Keratinocyte (primary cell): ENCODE results near the gene GPATCH4. TPM values are rescaled to one million over a fixed set of nuclear protein-coding genes. Genes with fewer than 3 reads are reported as not detected.

Source experiments
- DNase-seq: peaks from one replicate; pipeline ENCODE4 v3.0.0-alpha.2; 2011; ENCODE audit warnings: low read depth, missing footprints, low spot score
- FAIRE-seq: peaks from 2 replicates; lab custom pipeline; 2011; peaks lifted over from hg19 to GRCh38; lab: Jason Lieb, UNC
- H2AFZ ChIP-seq: 2 replicates; pipeline ENCODE4 v1.6.0; 2012; ENCODE audit warnings: low read length, control low read depth, inconsistent platforms; ENCODE audit not compliant: control insufficient read depth
- H3K27ac ChIP-seq: 2 replicates; pipeline ENCODE4 v1.5.1; 2011; ENCODE audit warnings: low read length; ENCODE audit not compliant: control insufficient read depth, insufficient read depth
- H3K27me3 ChIP-seq: 3 replicates; pipeline ENCODE4 v1.6.0; 2011; ENCODE audit warnings: low read length; ENCODE audit not compliant: control insufficient read depth, insufficient read depth; ENCODE audit errors: extremely low read depth
- H3K36me3 ChIP-seq, 2 experiments: 2 replicates in 1 of 2; 3 replicates in 1 of 2; pipeline ENCODE4 v1.5.1; 2011; ENCODE audit warnings: low read length in 2 of 2, mild to moderate bottlenecking in 1 of 2; ENCODE audit not compliant: control insufficient read depth in 2 of 2, insufficient read depth in 2 of 2; ENCODE audit errors: extremely low read depth in 1 of 2
- H3K4me1 ChIP-seq: 3 replicates; pipeline ENCODE4 v1.5.1; 2011; ENCODE audit warnings: low read length; ENCODE audit not compliant: control insufficient read depth, insufficient read depth; ENCODE audit errors: extremely low read depth
- H3K4me2 ChIP-seq: 3 replicates; pipeline ENCODE4 v1.6.0; 2011; ENCODE audit warnings: low read depth, low read length; ENCODE audit not compliant: control insufficient read depth, insufficient read depth; ENCODE audit errors: extremely low read depth
- H3K4me3 ChIP-seq, 3 experiments: fragments of 200-600 bp in 1 of 3; sonication (generic) in 1 of 3; 2 replicates in 2 of 3; 3 replicates in 1 of 3; pipeline ENCODE4 v1.5.1; 2011 to 2016; ENCODE audit warnings: low read length in 3 of 3, mild to moderate bottlenecking in 3 of 3, control low read depth in 2 of 3, inconsistent platforms in 1 of 3, low read depth in 1 of 3, mixed read lengths in 1 of 3, mixed run types in 1 of 3, moderate library complexity in 1 of 3; ENCODE audit not compliant: control insufficient read depth in 2 of 3, insufficient read depth in 2 of 3; ENCODE audit errors: extremely low read depth in 1 of 3
- H3K79me2 ChIP-seq: 2 replicates; pipeline ENCODE4 v1.6.0; 2012; ENCODE audit warnings: low read length; ENCODE audit not compliant: control insufficient read depth, insufficient read depth
- H3K9ac ChIP-seq: 3 replicates; pipeline ENCODE4 v1.6.0; 2011; ENCODE audit warnings: low read length; ENCODE audit not compliant: control insufficient read depth, insufficient read depth; ENCODE audit errors: extremely low read depth
- H3K9me1 ChIP-seq: 3 replicates; pipeline ENCODE4 v1.6.0; 2011; ENCODE audit warnings: low read length; ENCODE audit not compliant: control insufficient read depth, insufficient read depth; ENCODE audit errors: extremely low read depth
- H3K9me3 ChIP-seq: 2 replicates; pipeline ENCODE4 v1.5.1; 2012; ENCODE audit warnings: low read depth, low read length; ENCODE audit not compliant: control insufficient read depth
- H4K20me1 ChIP-seq: 3 replicates; pipeline ENCODE4 v1.6.0; 2011; ENCODE audit warnings: low read length; ENCODE audit not compliant: control insufficient read depth, insufficient read depth; ENCODE audit errors: extremely low read depth
- CTCF ChIP-seq, 3 experiments: IDR thresholded peaks in 1 of 3; conservative IDR thresholded peaks in 1 of 3; optimal IDR thresholded peaks in 1 of 3; 2 replicates in 2 of 3; 3 replicates in 1 of 3; pipeline versions ENCODE3 to v1.5.1; 2011; ENCODE audit warnings: low read length in 3 of 3, mild to moderate bottlenecking in 3 of 3, moderate library complexity in 2 of 3, control low read depth in 1 of 3, inconsistent platforms in 1 of 3; ENCODE audit not compliant: insufficient read depth in 2 of 3; ENCODE audit errors: extremely low read depth in 1 of 3
- EZH2 ChIP-seq: IDR thresholded peaks from one replicate; pipeline ENCODE4 v1.6.1; 2012; ENCODE audit warnings: inconsistent platforms, mild to moderate bottlenecking, low read length, moderate library complexity
- dilution Hi-C: fragments of 300-500 bp; cut with MboI; formaldehyde crosslinking; loops from one replicate; pipeline ENCODE4 v1.7.0; 2020; ENCODE audit warnings: low sequenced_read_pairs; ENCODE audit not compliant: extremely low pct_ligation_motif_present
- polyA plus RNA-seq, 5 experiments: library from polyadenylated mRNA; depleted of rRNA in 3 of 5; stranded (reverse) in 3 of 5; stranded (forward) in 1 of 5; unstranded in 1 of 5; fragments of >200 nt; gene quantifications; 1 replicate in 1 of 5; 2 replicates in 3 of 5; 3 replicates in 1 of 5; pipeline versions ENCODE4 v1.2.1 to v1.2.3, GENCODE V29; 2011 to 2012; ENCODE audit warnings: missing spikeins in 2 of 5, low read depth in 1 of 5, low replicate concordance in 1 of 5

Gene GPATCH4
- polyA plus RNA-seq, 1 donor (not counting 4 experiments of a cell fraction or from before 2014, with no cell fraction given) = 43.5 TPM

DNA sequence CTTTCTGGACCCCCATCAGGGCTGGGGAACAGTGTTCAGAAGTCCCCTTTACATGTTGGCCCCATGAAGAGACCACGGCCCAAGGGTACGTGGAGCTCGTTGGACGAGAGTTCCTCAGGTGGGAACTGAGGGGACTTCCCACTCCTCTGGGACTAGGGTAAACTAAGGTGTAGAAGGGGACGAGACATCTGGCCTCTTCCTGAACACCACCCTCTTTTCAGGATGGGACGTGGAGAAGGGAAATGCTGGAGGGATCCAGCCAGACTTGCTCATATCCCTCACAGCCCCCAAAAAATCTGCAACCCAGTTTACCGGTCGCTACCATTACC is 7.7 kb downstream of the GPATCH4 start:
- no peak for TF ChIP-seq EZH2
- TF ChIP-seq CTCF (optimal IDR thresholded peaks at IDR 0.05 in 1 of 3, IDR thresholded peaks at IDR 0.05 in 1 of 3, conservative IDR thresholded peaks at IDR 0.05 in 1 of 3; ENCODE audit: extremely low read depth in 1 of 3, insufficient read depth in 2 of 3, low read length in 3 of 3) = no peak
- no peaks in the 10 kb centered on the region for H3K9me3 ChIP-seq
- no peak overlapping the region for H3K4me2 ChIP-seq
- no peaks in the 10 kb centered on the region for H4K20me1 ChIP-seq
- H3K27me3 ChIP-seq = no peaks in the 10 kb centered on the region
- H3K79me2 ChIP-seq = peaks cover 15% of the 10 kb centered on the region
- H3K36me3 ChIP-seq = peaks cover 39 to 45% of the 10 kb centered on the region in 2 experiments
- dilution Hi-C loops = no loop called here
- H3K4me1 ChIP-seq = peaks cover 11% of the 10 kb centered on the region
- no peak for FAIRE-seq
- H3K27ac ChIP-seq = no peak overlapping the region
- H3K9ac ChIP-seq = no peak overlapping the region
- no peaks in the 10 kb centered on the region for H3K9me1 ChIP-seq
- no peak overlapping the region for H2AFZ ChIP-seq
- H3K4me3 ChIP-seq = no peak overlapping the region
- no peak for DNase-seq

- Histone ChIP-seq H4K20me1 (no peaks in the 10 kb centered on the region), H3K4me3 (no peak overlapping the region), H3K4me2 (peak overlapping the region; percentile 99), H2AFZ (no peak overlapping the region), H3K9ac (no peak overlapping the region), H3K27me3 (no peaks in the 10 kb centered on the region), H3K36me3 (peaks cover 34 to 40% of the 10 kb centered on the region in 2 experiments), H3K4me1 (peaks cover 11% of the 10 kb centered on the region), H3K9me1 (no peaks in the 10 kb centered on the region), H3K79me2 (peaks cover 11% of the 10 kb centered on the region), H3K9me3 (no peaks in the 10 kb centered on the region), H3K27ac (no peak overlapping the region)
- TF ChIP-seq EZH2 = no peak
- no peak for TF ChIP-seq CTCF (optimal IDR thresholded peaks at IDR 0.05 in 1 of 3, IDR thresholded peaks at IDR 0.05 in 1 of 3, conservative IDR thresholded peaks at IDR 0.05 in 1 of 3; ENCODE audit: extremely low read depth in 1 of 3, insufficient read depth in 2 of 3, low read length in 3 of 3)
- dilution Hi-C loops = no loop called here
- FAIRE-seq = no peak
- no peak for DNase-seq
Measured at GRCh38 chr1:156592910-156593660, 8.2 kb downstream of the GPATCH4 start.
